Mucosa of descending colon (tissue), 3 donors: ENCODE data around the gene PI4KA. TPM values are rescaled to one million over a fixed set of nuclear protein-coding genes. Genes with fewer than 3 reads are reported as not detected.
"Not testable (repeated sequence)": the region's sequence is repeated elsewhere in the genome, so short reads cannot be mapped to it uniquely, and the experiment has no call there.

Source experiments
- ATAC-seq: fragments of 200-7000 bp; cut with Tn5 transposase; one replicate; pipeline ENCODE4 v1.9.1; 2020; ENCODE audit warnings: mild to moderate bottlenecking, moderate library complexity
- DNase-seq, 3 donors: peaks; one replicate each; pipeline ENCODE4 v3.0.0-alpha.2; 2020
- H3K36me3 ChIP-seq: fragments of 200-600 bp; one replicate; pipeline ENCODE4 v1.8.0; 2021; ENCODE audit warnings: low read depth, mild to moderate bottlenecking
- H3K4me1 ChIP-seq: fragments of 200-600 bp; one replicate; pipeline ENCODE4 v1.8.0; 2021; ENCODE audit warnings: low read depth, mild to moderate bottlenecking
- H3K4me3 ChIP-seq: fragments of 200-600 bp; one replicate; pipeline ENCODE4 v1.8.0; 2021; ENCODE audit warnings: mild to moderate bottlenecking
- H3K9me3 ChIP-seq: fragments of 200-600 bp; one replicate; pipeline ENCODE4 v1.8.0; 2021; ENCODE audit warnings: mild to moderate bottlenecking
- CTCF ChIP-seq: fragments of 200-600 bp; IDR thresholded peaks from one replicate; pipeline ENCODE4 v1.8.0; 2022; ENCODE audit warnings: antibody characterized with exemption, mild to moderate bottlenecking
- intact Hi-C, 2 donors: fragments of 100-400 bp; cut with DNase I in 1 of 2; cut with micrococcal nuclease in 1 of 2; formaldehyde crosslinking; loops; one replicate each; pipeline versions ENCODE4 v1.11.0 to v1.11.1; 2022; cut with DNase I, micrococcal nuclease
- total RNA-seq, 3 donors: library from RNA; stranded (reverse); fragmentation: NEBNext Ultra II Directional in 2 of 3; extraction: Animal tissue kit (Norgen Biotek cat#: 25700) in 2 of 3; gene quantifications; one replicate each; pipeline versions ENCODE4 v1.2.1 to v1.2.4, GENCODE V29; 2021 to 2023
- donor health status: DM: no; HTN: no; CAD: no; lungs with moderate emphysema.
- donor health status: DM: no; HTN: no; CAD: no.
- donor health status: DM: no; HTN: yes; CAD: no.

PI4KA gene
- total RNA-seq, 3 donors from 2014 or later = 77.7 to 130 (median 95.0) TPM

DNA sequence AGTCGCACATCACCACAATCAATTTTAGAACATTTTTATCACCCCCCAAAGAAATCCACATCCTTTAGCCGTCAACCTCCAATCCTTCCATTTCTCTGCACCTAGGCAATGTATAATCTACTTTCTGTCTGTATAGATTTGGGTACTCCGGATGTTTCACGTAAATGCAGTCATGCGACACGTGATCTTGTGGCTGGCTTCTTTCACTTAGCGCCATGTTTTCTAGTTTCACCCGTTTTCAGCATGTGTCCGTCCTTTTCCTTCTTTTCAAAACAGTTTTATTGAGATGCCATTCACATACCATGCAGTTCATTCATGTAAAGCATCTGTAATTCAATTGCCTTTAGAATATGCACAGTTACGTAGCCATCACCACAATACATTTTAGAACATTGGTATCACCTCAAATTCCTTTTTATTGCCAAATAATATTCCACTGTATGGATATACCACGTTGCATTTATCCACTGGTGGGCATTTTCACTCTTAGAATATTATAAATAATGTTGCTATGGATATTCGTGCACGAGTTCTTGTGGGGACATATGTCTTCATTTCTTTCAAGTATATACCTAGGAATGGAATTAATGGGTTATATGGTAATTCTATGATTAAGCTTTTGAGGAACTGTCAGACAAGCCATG is 179.7 kb downstream of the PI4KA start:
- ATAC-seq, DNase-seq, H3K4me3 ChIP-seq, H3K36me3 ChIP-seq, intact Hi-C loops, H3K9me3 ChIP-seq, H3K4me1 ChIP-seq: not testable (repeated sequence)

GRCh38 chr22:20677684-20678242 is 180.8 kb downstream of the PI4KA start:
- ATAC-seq (no peak), DNase-seq (no peak)
- H3K4me3 ChIP-seq = no peak overlapping the region
- no peak for TF ChIP-seq CTCF
- no peaks in the 10 kb centered on the region for H3K4me1 ChIP-seq
- H3K36me3 ChIP-seq = no peaks in the 10 kb centered on the region
- intact Hi-C loops = no loop called here
- no peaks in the 10 kb centered on the region for H3K9me3 ChIP-seq

GRCh38 chr22:20675613-20676012 is 183.0 kb downstream of the PI4KA start:
- DNase-seq, intact Hi-C loops: not testable (repeated sequence)

DNA sequence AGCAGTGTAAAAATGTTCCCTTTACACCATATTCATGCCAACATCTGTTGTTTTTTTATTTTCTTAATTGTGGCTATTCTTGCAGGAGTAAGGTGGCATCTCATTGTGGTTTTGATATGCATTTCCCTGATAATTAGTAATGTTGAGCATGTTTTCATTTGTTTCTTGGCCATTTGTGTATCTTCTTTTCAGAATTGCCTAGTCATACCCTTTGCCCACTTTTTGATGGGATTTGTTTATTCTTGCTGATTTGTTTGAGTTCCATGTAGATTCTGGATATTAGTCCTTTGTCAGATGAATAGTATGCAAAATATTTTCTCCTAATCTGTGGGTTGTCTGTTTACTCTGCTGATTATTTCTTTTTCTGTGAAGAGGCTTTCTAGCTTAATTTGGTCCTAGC is 183.6 kb downstream of the PI4KA start:
- intact Hi-C loops = no loop called here
- DNase-seq = no peak
- TF ChIP-seq CTCF = no peak
- ATAC-seq = no peak
- H3K36me3 ChIP-seq = no peaks in the 10 kb centered on the region
- no peak overlapping the region for H3K4me3 ChIP-seq
- H3K9me3 ChIP-seq = no peaks in the 10 kb centered on the region
- no peaks in the 10 kb centered on the region for H3K4me1 ChIP-seq

More at GRCh38 chr22:20675613-20676012, 183.0 kb downstream of the PI4KA start:
- not testable (repeated sequence) for H3K4me1 ChIP-seq, H3K36me3 ChIP-seq, H3K9me3 ChIP-seq, H3K4me3 ChIP-seq, ATAC-seq

- no peak for DNase-seq
- H3K36me3 ChIP-seq = no peaks in the 10 kb centered on the region
- no peak overlapping the region for H3K4me3 ChIP-seq
- intact Hi-C loops = no loop called here
- no peaks in the 10 kb centered on the region for H3K9me3 ChIP-seq
- ATAC-seq = no peak
- no peaks in the 10 kb centered on the region for H3K4me1 ChIP-seq
- TF ChIP-seq CTCF = no peak
These were observed 185.1 kb downstream of the PI4KA start for GRCh38 chr22:20673295-20674195.

DNA sequence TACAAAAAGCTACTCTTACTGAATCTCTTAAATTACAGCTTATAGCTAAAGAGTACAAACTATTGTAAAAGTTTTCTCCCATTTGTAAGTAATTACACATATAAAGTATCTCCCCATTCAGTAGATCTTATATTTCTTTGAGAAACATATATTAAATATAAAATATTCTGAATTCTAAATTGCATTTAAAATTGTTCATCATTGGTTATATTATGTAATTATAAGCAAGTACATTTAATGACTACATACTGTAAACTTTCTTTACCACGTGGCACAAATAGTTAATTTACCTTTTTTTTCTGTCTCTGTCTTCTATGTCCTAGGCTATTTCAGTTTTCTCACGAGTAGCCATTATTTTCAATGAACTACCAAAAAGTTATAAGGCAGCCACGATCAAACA is 185.9 kb downstream of the PI4KA start:
- ATAC-seq (no peak), DNase-seq (no peak)
- Histone ChIP-seq H3K36me3 (no peaks in the 10 kb centered on the region), H3K9me3 (no peaks in the 10 kb centered on the region), H3K4me1 (no peaks in the 10 kb centered on the region), H3K4me3 (no peak overlapping the region)
- intact Hi-C loops = no loop called here
- TF ChIP-seq CTCF = no peak
